Fibroblast of lung (primary cell): ENCODE data around the gene MARCKSL1. TPM values are rescaled to one million over a fixed set of nuclear protein-coding genes. Genes with fewer than 3 reads are reported as not detected.

Experiments used
- DNase-seq, 2 donors: peaks; one replicate each; pipeline versions ENCODE4 v3.0.0 to v3.0.0-alpha.2; 2010; ENCODE audit warnings: low read depth in 2 of 2
- H2AFZ ChIP-seq: 2 replicates; pipeline ENCODE4 v1.5.1; 2012; ENCODE audit warnings: low read length, control low read depth, inconsistent platforms
- H3K27ac ChIP-seq: 2 replicates; pipeline ENCODE4 v1.5.1; 2011; ENCODE audit warnings: low read length, control low read depth; ENCODE audit not compliant: insufficient read depth
- H3K27me3 ChIP-seq: 2 replicates; pipeline ENCODE4 v1.5.1; 2011; ENCODE audit warnings: mild to moderate bottlenecking, low read length; ENCODE audit not compliant: control insufficient read depth, insufficient read depth
- H3K36me3 ChIP-seq: 2 replicates; pipeline ENCODE4 v1.5.1; 2011; ENCODE audit warnings: low read length; ENCODE audit not compliant: control insufficient read depth, insufficient read depth
- H3K4me1 ChIP-seq: 2 replicates; pipeline ENCODE4 v1.5.1; 2011; ENCODE audit warnings: low read length; ENCODE audit not compliant: control insufficient read depth, insufficient read depth; ENCODE audit errors: extremely low read depth
- H3K4me2 ChIP-seq: 2 replicates; pipeline ENCODE4 v1.5.1; 2011; ENCODE audit warnings: low read length, control low read depth; ENCODE audit not compliant: insufficient read depth; ENCODE audit errors: extremely low read depth
- H3K4me3 ChIP-seq, 4 experiments: fragments of 200-600 bp in 1 of 4; sonication (generic) in 1 of 4; replicated peaks in 1 of 4; 2 replicates each; pipeline ENCODE4 v1.5.1; 2011 to 2016; ENCODE audit warnings: low read length in 4 of 4, low read depth in 3 of 4, mild to moderate bottlenecking in 3 of 4, control low read depth in 2 of 4, inconsistent platforms in 1 of 4, mixed read lengths in 1 of 4; ENCODE audit not compliant: insufficient read depth in 1 of 4; ENCODE audit errors: control extremely low read depth in 1 of 4
- H3K79me2 ChIP-seq: 2 replicates; pipeline ENCODE4 v1.5.1; 2012; ENCODE audit warnings: mild to moderate bottlenecking, low read length, inconsistent platforms; ENCODE audit not compliant: control insufficient read depth, insufficient read depth
- H3K9ac ChIP-seq: 2 replicates; pipeline ENCODE4 v1.5.1; 2011; ENCODE audit warnings: mild to moderate bottlenecking, low read length, control low read depth; ENCODE audit not compliant: insufficient read depth
- H3K9me3 ChIP-seq: 2 replicates; pipeline ENCODE4 v1.5.1; 2012; ENCODE audit warnings: low read depth, low read length; ENCODE audit not compliant: control insufficient read depth, insufficient read depth
- H4K20me1 ChIP-seq: 2 replicates; pipeline ENCODE4 v1.5.1; 2011; ENCODE audit warnings: low read length; ENCODE audit not compliant: control insufficient read depth, insufficient read depth; ENCODE audit errors: extremely low read depth
- CTCF ChIP-seq, 2 donors: IDR thresholded peaks in 1 of 2; conservative IDR thresholded peaks in 1 of 2; 1 replicate in 1 of 2; 2 replicates in 1 of 2; pipeline ENCODE4 v1.5.1; 2011 to 2012; ENCODE audit warnings: low read length in 2 of 2, control low read depth in 1 of 2, inconsistent platforms in 1 of 2, low read depth in 1 of 2, mild to moderate bottlenecking in 1 of 2
- EZH2 ChIP-seq: IDR thresholded peaks from 2 replicates; pipeline ENCODE4 v1.5.1; 2012; ENCODE audit warnings: low read length, control low read depth, mild to moderate bottlenecking; ENCODE audit errors: missing control alignments
- polyA plus RNA-seq, 2 donors: library from polyadenylated mRNA; depleted of rRNA in 1 of 2; stranded (reverse) in 1 of 2; unstranded in 1 of 2; fragments of >200 nt; gene quantifications; 2 replicates each; pipeline ENCODE4 v1.2.1, GENCODE V29; 2011 to 2012; ENCODE audit warnings: missing spikeins in 1 of 2
- total RNA-seq: library from RNA; depleted of rRNA; stranded (reverse); fragments of >200 nt; gene quantifications from 2 replicates; pipeline ENCODE4 v1.2.1, GENCODE V29; 2014

Gene MARCKSL1
- total and polyA plus RNA-seq, 2 donors (not counting 1 experiment from before 2014, with no cell fraction given) = 11.7 to 79.1 TPM

- Histone ChIP-seq H3K4me2 (peak overlapping the region; percentile 73), H3K4me3 (peak overlapping the region; percentile 64 to 91 (median 78)), H2AFZ (peak overlapping the region; percentile 88), H3K9me3 (no peaks in the 10 kb centered on the region), H3K4me1 (no peaks in the 10 kb centered on the region), H3K27me3 (no peaks in the 10 kb centered on the region), H4K20me1 (no peaks in the 10 kb centered on the region), H3K79me2 (peaks cover 34% of the 10 kb centered on the region), H3K36me3 (peaks cover 1% of the 10 kb centered on the region), H3K27ac (peak overlapping the region; percentile 76), H3K9ac (peak overlapping the region; percentile 72)
- TF ChIP-seq EZH2 (no peak), CTCF (conservative IDR thresholded peaks at IDR 0.05 in 1 of 2, IDR thresholded peaks at IDR 0.05 in 1 of 2; ENCODE audit: low read depth in 1 of 2, low read length in 2 of 2) (no peak)
- peak in 1 of 2 donors; percentile 58 for DNase-seq
Measured at GRCh38 chr1:32291145-32291707, 44.8 kb downstream of the MARCKSL1 start.

GRCh38 chr1:32289256-32289655 lies 46.8 kb downstream of the MARCKSL1 start:
- DNase-seq = no peak
- Histone ChIP-seq H3K36me3 (no peaks in the 10 kb centered on the region), H3K9ac (no peak overlapping the region), H3K79me2 (peaks cover 18% of the 10 kb centered on the region), H3K27me3 (no peaks in the 10 kb centered on the region), H4K20me1 (no peaks in the 10 kb centered on the region), H3K4me2 (no peak overlapping the region), H2AFZ (no peak overlapping the region), H3K4me1 (no peaks in the 10 kb centered on the region), H3K9me3 (no peaks in the 10 kb centered on the region), H3K4me3 (no peak overlapping the region), H3K27ac (no peak overlapping the region)
- TF ChIP-seq EZH2 (no peak), CTCF (conservative IDR thresholded peaks at IDR 0.05 in 1 of 2, IDR thresholded peaks at IDR 0.05 in 1 of 2; ENCODE audit: low read depth in 1 of 2, low read length in 2 of 2) (no peak)

GRCh38 chr1:32286763-32287162 lies 49.3 kb downstream of the MARCKSL1 start:
- H3K27me3 ChIP-seq = no peaks in the 10 kb centered on the region
- H3K9ac ChIP-seq = no peak overlapping the region
- TF ChIP-seq EZH2 (no peak), CTCF (conservative IDR thresholded peaks at IDR 0.05 in 1 of 2, IDR thresholded peaks at IDR 0.05 in 1 of 2; ENCODE audit: low read depth in 1 of 2, low read length in 2 of 2) (no peak)
- H3K9me3 ChIP-seq = no peaks in the 10 kb centered on the region
- no peaks in the 10 kb centered on the region for H3K79me2 ChIP-seq
- H4K20me1 ChIP-seq = no peaks in the 10 kb centered on the region
- H3K4me3 ChIP-seq = no peak overlapping the region
- no peak for DNase-seq
- no peak overlapping the region for H3K4me2 ChIP-seq
- H3K4me1 ChIP-seq = no peaks in the 10 kb centered on the region
- no peak overlapping the region for H2AFZ ChIP-seq
- H3K36me3 ChIP-seq = no peaks in the 10 kb centered on the region
- H3K27ac ChIP-seq = no peak overlapping the region
